Gastroesophageal sphincter (tissue), 3 donors: ENCODE data around the gene MRPL9.

ENCODE experiments used
- CTCF ChIP-seq, 4 experiments: fragments of 200-600 bp in 2 of 4; fragments of 450-650 bp in 2 of 4; sonication (generic) in 1 of 4; IDR thresholded peaks; one replicate each; pipeline ENCODE4 v1.5.1; 2017 to 2019; ENCODE audit warnings: antibody characterized with exemption in 4 of 4, mild to moderate bottlenecking in 2 of 4, moderate library complexity in 2 of 4
- POLR2A ChIP-seq, 2 donors: fragments of 450-650 bp; IDR thresholded peaks; one replicate each; pipeline ENCODE4 v1.6.1; 2017; ENCODE audit warnings: antibody characterized with exemption in 2 of 2, mild to moderate bottlenecking in 2 of 2, moderate library complexity in 1 of 2
- POLR2AphosphoS5 ChIP-seq: sonication (generic); formaldehyde crosslinking; IDR thresholded peaks from one replicate; pipeline ENCODE4 v1.6.1; 2017; ENCODE audit warnings: antibody characterized with exemption

- TF ChIP-seq POLR2AphosphoS5 (no peak), CTCF (IDR thresholded peaks at IDR 0.05) (no peak), POLR2A (IDR thresholded peaks at IDR 0.05) (no peak)
Measured at GRCh38 chr1:151805066-151805820, 41.9 kb upstream of the MRPL9 start, which contains the start of gene LINGO4.
